ENCODE data around the gene ELF5.

DNA sequence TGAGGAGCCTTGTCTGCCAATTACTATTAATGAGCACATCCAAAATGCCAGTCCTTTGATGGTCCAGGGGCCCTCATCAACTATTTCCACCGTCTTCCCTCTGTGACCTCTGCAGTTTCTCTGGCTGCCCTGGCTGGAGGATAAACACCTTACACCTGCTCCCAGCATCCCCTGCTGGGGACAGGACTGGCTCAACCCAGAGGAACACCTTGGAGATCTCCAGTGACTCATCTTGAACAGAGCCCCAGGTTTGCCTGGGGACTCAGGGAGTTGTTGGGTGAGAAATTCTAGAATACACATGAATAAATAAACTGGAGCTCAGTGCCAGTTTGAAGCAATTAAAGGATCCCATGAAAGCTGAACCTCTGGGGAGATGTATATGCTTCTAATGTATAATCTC is 24.0 kb upstream of the ELF5 start:
- TF ChIP-seq, protein P1, sequence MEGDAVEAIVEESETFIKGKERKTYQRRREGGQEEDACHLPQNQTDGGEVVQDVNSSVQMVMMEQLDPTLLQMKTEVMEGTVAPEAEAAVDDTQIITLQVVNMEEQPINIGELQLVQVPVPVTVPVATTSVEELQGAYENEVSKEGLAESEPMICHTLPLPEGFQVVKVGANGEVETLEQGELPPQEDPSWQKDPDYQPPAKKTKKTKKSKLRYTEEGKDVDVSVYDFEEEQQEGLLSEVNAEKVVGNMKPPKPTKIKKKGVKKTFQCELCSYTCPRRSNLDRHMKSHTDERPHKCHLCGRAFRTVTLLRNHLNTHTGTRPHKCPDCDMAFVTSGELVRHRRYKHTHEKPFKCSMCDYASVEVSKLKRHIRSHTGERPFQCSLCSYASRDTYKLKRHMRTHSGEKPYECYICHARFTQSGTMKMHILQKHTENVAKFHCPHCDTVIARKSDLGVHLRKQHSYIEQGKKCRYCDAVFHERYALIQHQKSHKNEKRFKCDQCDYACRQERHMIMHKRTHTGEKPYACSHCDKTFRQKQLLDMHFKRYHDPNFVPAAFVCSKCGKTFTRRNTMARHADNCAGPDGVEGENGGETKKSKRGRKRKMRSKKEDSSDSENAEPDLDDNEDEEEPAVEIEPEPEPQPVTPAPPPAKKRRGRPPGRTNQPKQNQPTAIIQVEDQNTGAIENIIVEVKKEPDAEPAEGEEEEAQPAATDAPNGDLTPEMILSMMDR (conservative IDR thresholded peaks at IDR 0.05; ENCODE audit: low read length): no peak
- TF ChIP-seq EZH2phosphoT487 (IDR thresholded peaks at IDR 0.05; ENCODE audit: borderline replicate concordance, low read depth, low read length): no peak
